HG02943 (cell line): ENCODE data around the gene SMIM21.

Experiments used
- ATAC-seq: cut with Tn5 transposase; IDR thresholded peaks from one replicate; pipeline ENCODE4 v1.9.1; 2021; ENCODE audit warnings: mild to moderate bottlenecking, low read depth, moderate library complexity; ENCODE audit not compliant: unreplicated experiment

Gene SMIM21

GRCh38 chr18:75428490-75428889 is 987 bp upstream of the SMIM21 start:
- ATAC-seq, result no peak

- no peak for ATAC-seq
These were observed 5.1 kb downstream of the SMIM21 start for GRCh38 chr18:75422341-75422910.

- ATAC-seq, result no peak
These were observed 5.8 kb downstream of the SMIM21 start for GRCh38 chr18:75421656-75422055.

- no peak for ATAC-seq
These were observed 9.1 kb downstream of the SMIM21 start for GRCh38 chr18:75418293-75419005.

GRCh38 chr18:75410611-75411010 is 16.9 kb downstream of the SMIM21 start:
- no peak for ATAC-seq

- no peak for ATAC-seq
These were observed 17.7 kb downstream of the SMIM21 start for GRCh38 chr18:75409806-75410205.

GRCh38 chr18:75408554-75409506 is 18.7 kb downstream of the SMIM21 start:
- ATAC-seq, result no peak

- ATAC-seq, result no peak
These were observed 19.8 kb downstream of the SMIM21 start for GRCh38 chr18:75407468-75408437.

GRCh38 chr18:75406491-75407445 is 20.7 kb downstream of the SMIM21 start:
- ATAC-seq, result no peak

GRCh38 chr18:75405351-75405750 is 22.2 kb downstream of the SMIM21 start:
- no peak for ATAC-seq

GRCh38 chr18:75400366-75400765 is 27.1 kb downstream of the SMIM21 start:
- no peak for ATAC-seq

- no peak for ATAC-seq
These were observed 32.4 kb downstream of the SMIM21 start for GRCh38 chr18:75395137-75395536.

- no peak for ATAC-seq
These were observed 33.8 kb downstream of the SMIM21 start for GRCh38 chr18:75393721-75394120.

- no peak for ATAC-seq
These were observed 35.3 kb downstream of the SMIM21 start for GRCh38 chr18:75392226-75392578.

GRCh38 chr18:75391279-75392225 is 36.0 kb downstream of the SMIM21 start:
- ATAC-seq, result no peak

- no peak for ATAC-seq
These were observed 36.6 kb downstream of the SMIM21 start for GRCh38 chr18:75390854-75391253.

- no peak for ATAC-seq
These were observed 43.4 kb downstream of the SMIM21 start for GRCh38 chr18:75384144-75384543.
